GM12878 (cell line): ENCODE measurements around the gene MSH2. TPM values are rescaled to one million over a fixed set of nuclear protein-coding genes. Genes with fewer than 3 reads are reported as not detected.

Experiments used
- ATAC-seq: fragments of 200-7000 bp; cut with Tn5 transposase; 3 replicates; pipeline ENCODE4 v1.9.1; 2020; ENCODE audit warnings: mild to moderate bottlenecking, moderate library complexity
- BruUV-seq: library from RNA; stranded (reverse); fragments of 400-500 nt; replicated peaks from 2 replicates; lab custom pipeline; 2021; lab: Mats Ljungman, UMichigan
- CTCF ChIA-PET: fragments of 300-600 bp; sonication (Branson Sonifier 250); formaldehyde crosslinking; extraction: SDS; loops from one replicate; lab custom pipeline; 2021; ENCODE audit warnings: inconsistent platforms; lab: Yijun Ruan, JAX
- POLR2A ChIA-PET: fragments of 350-600 bp; formaldehyde crosslinking; extraction: SDS; loops from one replicate; lab custom pipeline; 2021; ENCODE audit warnings: inconsistent platforms; lab: Charles Lee
- RAD21 ChIA-PET: fragments of 300-600 bp; sonication (Branson Sonifier 250); formaldehyde crosslinking; loops from one replicate; lab custom pipeline; 2023; ENCODE audit warnings: antibody characterized with exemption; ENCODE audit not compliant: unreplicated experiment; lab: Charles Lee
- SMC1A ChIA-PET: fragments of 300-600 bp; sonication (Branson Sonifier 250); formaldehyde crosslinking; loops from one replicate; lab custom pipeline; 2023; ENCODE audit not compliant: unreplicated experiment, uncharacterized antibody; lab: Charles Lee
- DNase-seq: peaks from one replicate; pipeline ENCODE4 v3.0.0-alpha.2; 2011; ENCODE audit warnings: low read depth, low spot score
- FAIRE-seq: peaks from 3 replicates; lab custom pipeline; 2011; peaks lifted over from hg19 to GRCh38; lab: Jason Lieb, UNC
- H2AFZ ChIP-seq: 2 replicates; pipeline ENCODE4 v1.6.0; 2011; ENCODE audit warnings: low read depth, low read length, control low read depth; ENCODE audit not compliant: control insufficient read depth
- H3K27ac ChIP-seq: 2 replicates; pipeline ENCODE4 v1.5.1; 2011; ENCODE audit warnings: control low read depth; ENCODE audit not compliant: control insufficient read depth, insufficient read depth
- H3K27me3 ChIP-seq, 2 experiments: replicated peaks in 1 of 2; 2 replicates each; pipeline versions ENCODE4 v1.6.0 to v1.6.1; 2011; ENCODE audit warnings: low read length in 1 of 2; ENCODE audit not compliant: control insufficient read depth in 2 of 2, insufficient read depth in 2 of 2
- H3K36me3 ChIP-seq, 2 experiments: 2 replicates each; pipeline ENCODE4 v1.5.1; 2011; ENCODE audit warnings: low read length in 1 of 2; ENCODE audit not compliant: control insufficient read depth in 2 of 2, insufficient read depth in 2 of 2
- H3K4me1 ChIP-seq: 2 replicates; pipeline ENCODE4 v1.6.1; 2011; ENCODE audit warnings: mild to moderate bottlenecking, low read length, moderate library complexity, mixed read lengths; ENCODE audit not compliant: control insufficient read depth, insufficient read depth
- H3K4me2 ChIP-seq: 2 replicates; pipeline ENCODE4 v1.6.0; 2011; ENCODE audit warnings: control low read depth; ENCODE audit not compliant: control insufficient read depth, insufficient read depth
- H3K4me3 ChIP-seq: fragments of 200-600 bp; sonication (generic); 2 replicates; pipeline ENCODE4 v1.5.1; 2016
- H3K79me2 ChIP-seq: 2 replicates; pipeline ENCODE4 v1.6.0; 2011; ENCODE audit warnings: low read length; ENCODE audit not compliant: control insufficient read depth, insufficient read depth
- H3K9ac ChIP-seq: 2 replicates; pipeline ENCODE4 v1.8.0; 2011; ENCODE audit warnings: low read length, control low read depth, mixed read lengths; ENCODE audit not compliant: control insufficient read depth, insufficient read depth
- H3K9me3 ChIP-seq: replicated peaks from 3 replicates; pipeline ENCODE4 v1.5.1; 2011; ENCODE audit warnings: mild to moderate bottlenecking, low read length; ENCODE audit not compliant: control insufficient read depth, insufficient read depth
- H4K20me1 ChIP-seq: 2 replicates; pipeline ENCODE4 v1.6.0; 2011; ENCODE audit not compliant: control insufficient read depth, insufficient read depth
- CBX3 ChIP-seq: fragments of 200-600 bp; sonication (generic); IDR thresholded peaks from 2 replicates; pipeline ENCODE4 v1.6.1; 2016; ENCODE audit warnings: low read depth, borderline replicate concordance
- EP300 ChIP-seq, 2 experiments: fragments of 150-350 bp in 1 of 2; IDR thresholded peaks; 2 replicates each; pipeline ENCODE4 v1.6.1; 2011 to 2012; ENCODE audit warnings: low read depth in 2 of 2, low read length in 2 of 2, borderline replicate concordance in 1 of 2, improper control_type of control experiment in 1 of 2, inconsistent platforms in 1 of 2; ENCODE audit not compliant: control insufficient read depth in 1 of 2
- FOS ChIP-seq: IDR thresholded peaks from 3 replicates; pipeline ENCODE4 v1.6.1; 2011; ENCODE audit warnings: borderline replicate concordance; ENCODE audit not compliant: insufficient read length; ENCODE audit errors: extremely low read depth
- IKZF1 ChIP-seq: fragments of 450-650 bp; conservative IDR thresholded peaks from 2 replicates; pipeline ENCODE4 v1.6.1; 2017; ENCODE audit warnings: antibody characterized with exemption, mild to moderate bottlenecking
- NFIC ChIP-seq: IDR thresholded peaks from 2 replicates; pipeline ENCODE4 v1.6.1; 2012; ENCODE audit warnings: low read depth, mild to moderate bottlenecking, inconsistent platforms, low read length, moderate library complexity
- PAX5 ChIP-seq: IDR thresholded peaks from 2 replicates; pipeline ENCODE4 v1.6.1; 2011; ENCODE audit warnings: low read depth, low read length, borderline replicate concordance
- RAD51 ChIP-seq: fragments of 450-650 bp; IDR thresholded peaks from 2 replicates; pipeline ENCODE4 v1.6.1; 2016; ENCODE audit warnings: moderate library complexity, mild to moderate bottlenecking, inconsistent platforms
- RB1 ChIP-seq: fragments of 450-650 bp; formaldehyde crosslinking; IDR thresholded peaks from 2 replicates; pipeline ENCODE4 v1.6.1; 2017; ENCODE audit warnings: mild to moderate bottlenecking, borderline replicate concordance
- RBBP5 ChIP-seq: fragments of 200-600 bp; sonication (generic); conservative IDR thresholded peaks from 2 replicates; pipeline ENCODE4 v1.6.1; 2016
- USF2 ChIP-seq: IDR thresholded peaks from 2 replicates; pipeline ENCODE4 v1.6.1; 2011; ENCODE audit warnings: low read depth, low read length, improper control_type of control experiment, borderline replicate concordance
- YY1 ChIP-seq: IDR thresholded peaks from 2 replicates; pipeline ENCODE4 v1.6.1; 2011; ENCODE audit warnings: low read depth, mild to moderate bottlenecking, low read length
- ZNF217 ChIP-seq: fragments of 450-650 bp; IDR thresholded peaks from 2 replicates; pipeline ENCODE4 v1.6.1; 2017; ENCODE audit warnings: antibody characterized with exemption, mild to moderate bottlenecking
- WGBS: methylation state at CpG from one replicate; pipeline ENCODE4 v1.1.6; 2016; ENCODE audit warnings: low lambda C conversion rate; ENCODE audit not compliant: insufficient replicate concordance, insufficient coverage; ENCODE audit errors: missing lambda C conversion rate; 5-methylcytosine and 5-hydroxymethylcytosine counted together
- in situ Hi-C: fragments of 300-500 bp; cut with MboI; formaldehyde crosslinking; loops from 9 replicates; pipeline ENCODE4 v1.14.3; 2018; ENCODE audit warnings: mixed read lengths
- intact Hi-C: fragments of 100-400 bp; cut with micrococcal nuclease; formaldehyde crosslinking; loops from one replicate; pipeline ENCODE4 v1.14.2; 2022; ENCODE audit not compliant: unreplicated experiment
- polyA plus RNA-seq, 11 experiments: library from polyadenylated mRNA; depleted of rRNA in 4 of 11; unstranded in 6 of 11; stranded (reverse) in 5 of 11; fragments of >200 nt; fragmentation: Nextera tagmentation in 4 of 11; fragmentation: Illumina TruSeq in 1 of 11; extraction: Ambion mirVana in 4 of 11; extraction: Trizol in 1 of 11; gene quantifications; 1 replicate in 1 of 11; 2 replicates in 10 of 11; pipeline versions ENCODE4 v1.2.1 to v1.2.3, GENCODE V29; 2011 to 2016; ENCODE audit warnings: inconsistent platforms in 2 of 11, missing spikeins in 2 of 11, low read depth in 1 of 11
- total RNA-seq, 4 experiments: library from RNA; depleted of rRNA in 3 of 4; stranded (reverse); fragments of >200 nt in 3 of 4; fragmentation: Illumina TruSeq in 1 of 4; extraction: Trizol in 1 of 4; gene quantifications; 2 replicates each; pipeline versions ENCODE4 v1.2.1 to v1.2.3, GENCODE V29; 2013 to 2021

Gene MSH2
- total and polyA plus RNA-seq, 10 of the 15 experiments (the other 5 are each of a cell fraction or from before 2014, with no cell fraction given): 24.3 to 94.4 (median 55.5) TPM

DNA sequence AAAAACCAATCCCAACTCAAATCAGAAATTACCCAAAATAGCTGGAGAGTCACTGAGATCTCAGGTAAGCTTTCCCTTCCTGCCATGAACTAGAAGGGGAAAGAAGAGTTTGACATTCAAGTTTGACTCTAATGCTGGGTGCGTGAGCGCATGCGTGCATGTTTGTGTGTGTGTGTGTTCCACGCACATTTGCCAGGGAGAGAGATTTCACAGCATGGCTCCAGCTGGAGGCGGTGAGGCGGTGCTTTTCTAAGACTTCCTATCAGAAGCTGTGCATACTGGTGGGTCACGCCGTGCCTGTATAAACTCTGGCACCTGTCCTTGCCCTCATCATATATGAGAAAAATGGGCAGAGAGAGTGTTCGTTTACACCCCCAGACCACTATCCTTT lies 116.2 kb downstream of the MSH2 start:
- peaks cover 15% of the 10 kb centered on the region for H3K4me1 ChIP-seq
- H4K20me1 ChIP-seq: no peaks in the 10 kb centered on the region
- no peak overlapping the region for H3K27ac ChIP-seq
- WGBS: 91% methylated on average over 9 of the region's 9 CpGs
- CTCF ChIA-PET: interaction anchor here (1.2 to 3.6 kb wide), 2 partner anchors 248 to 250 kb away, joined by 3 to 21 read pairs; no protein-coding TSS in a partner anchor
- H3K79me2 ChIP-seq: no peaks in the 10 kb centered on the region
- H3K27me3 ChIP-seq: no peaks in the 10 kb centered on the region; a peak in 1 of 4 replicates
- H3K9me3 ChIP-seq: no peaks in the 10 kb centered on the region
- no peak for TF ChIP-seq RAD51
- TF ChIP-seq NFIC: no peak
- no peak for TF ChIP-seq YY1
- TF ChIP-seq ZNF217: no peak
- no peak for TF ChIP-seq FOS
- TF ChIP-seq IKZF1: no peak
- TF ChIP-seq RB1: no peak
- TF ChIP-seq PAX5: no peak
- no peak for TF ChIP-seq RBBP5
- TF ChIP-seq CBX3: no peak
- no peak for TF ChIP-seq EP300 (IDR thresholded peaks at IDR 0.05; ENCODE audit: borderline replicate concordance in 1 of 2, control insufficient read depth in 1 of 2, low read depth in 2 of 2, low read length in 2 of 2)
- no peak for TF ChIP-seq USF2
- H3K36me3 ChIP-seq: no peaks in the 10 kb centered on the region
- SMC1A ChIA-PET: interaction anchor here (0.8 to 1.4 kb wide), 2 partner anchors 33 to 246 kb away, joined by 3 read pairs; no protein-coding TSS in a partner anchor
- H3K4me2 ChIP-seq: no peak overlapping the region
- intact Hi-C loops: no loop called here
- no peak overlapping the region for H2AFZ ChIP-seq
- no peak overlapping the region for H3K4me3 ChIP-seq
- DNase-seq (no peak), FAIRE-seq (no peak), ATAC-seq (no peak)
- BruUV-seq: no TSS peak
- in situ Hi-C loops: no loop called here
- H3K9ac ChIP-seq: no peak overlapping the region
- RAD21 ChIA-PET: no interaction called here
- POLR2A ChIA-PET: no interaction called here
